Loucy (cell line): ENCODE data around the gene MT1H.

Experiments used
- EZH2phosphoT487 ChIP-seq: fragments of 200-600 bp; IDR thresholded peaks from 2 replicates; pipeline ENCODE4 v1.6.1; 2018; ENCODE audit warnings: antibody characterized with exemption, mild to moderate bottlenecking, moderate library complexity, borderline replicate concordance
- TF ChIP-seq, protein P1 (sequence below): fragments of 200-600 bp; sonication (generic); conservative IDR thresholded peaks from 2 replicates; pipeline ENCODE4 v1.5.1; 2014; ENCODE audit warnings: mild to moderate bottlenecking, antibody characterized with exemption, low read length

DNA sequence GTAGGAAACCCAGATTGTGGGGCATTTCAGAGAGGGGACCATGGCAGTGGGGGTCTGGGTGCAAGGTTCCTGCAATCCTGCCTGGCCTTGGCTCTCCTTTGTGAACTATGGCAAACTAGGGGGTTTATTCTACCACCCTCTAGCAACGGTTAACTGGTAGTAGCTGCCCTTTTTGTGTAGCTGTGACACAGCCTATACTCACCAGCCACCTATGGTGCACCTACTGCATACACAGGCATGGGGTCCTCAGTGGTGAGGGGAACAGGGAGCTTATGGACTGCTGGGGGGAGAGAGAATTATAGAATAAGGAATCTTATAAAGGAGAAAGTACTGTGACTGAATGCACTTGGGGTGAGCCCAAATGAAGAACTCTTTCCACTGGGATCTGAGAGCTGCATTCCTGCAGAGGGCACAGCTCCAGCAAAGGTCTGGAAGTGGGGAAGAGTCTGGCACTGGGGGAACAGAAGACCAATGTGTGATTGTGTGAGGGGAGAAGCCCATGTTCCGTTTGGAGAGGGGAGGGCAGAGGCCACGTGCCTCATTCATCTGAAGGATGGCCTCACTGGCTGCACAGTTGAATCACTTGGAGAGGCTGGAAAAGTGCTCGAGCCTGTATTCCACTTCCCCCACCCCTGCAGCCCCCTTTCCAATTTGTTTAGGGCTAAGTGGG lies 14.8 kb downstream of the MT1H start:
- TF ChIP-seq, protein P1, sequence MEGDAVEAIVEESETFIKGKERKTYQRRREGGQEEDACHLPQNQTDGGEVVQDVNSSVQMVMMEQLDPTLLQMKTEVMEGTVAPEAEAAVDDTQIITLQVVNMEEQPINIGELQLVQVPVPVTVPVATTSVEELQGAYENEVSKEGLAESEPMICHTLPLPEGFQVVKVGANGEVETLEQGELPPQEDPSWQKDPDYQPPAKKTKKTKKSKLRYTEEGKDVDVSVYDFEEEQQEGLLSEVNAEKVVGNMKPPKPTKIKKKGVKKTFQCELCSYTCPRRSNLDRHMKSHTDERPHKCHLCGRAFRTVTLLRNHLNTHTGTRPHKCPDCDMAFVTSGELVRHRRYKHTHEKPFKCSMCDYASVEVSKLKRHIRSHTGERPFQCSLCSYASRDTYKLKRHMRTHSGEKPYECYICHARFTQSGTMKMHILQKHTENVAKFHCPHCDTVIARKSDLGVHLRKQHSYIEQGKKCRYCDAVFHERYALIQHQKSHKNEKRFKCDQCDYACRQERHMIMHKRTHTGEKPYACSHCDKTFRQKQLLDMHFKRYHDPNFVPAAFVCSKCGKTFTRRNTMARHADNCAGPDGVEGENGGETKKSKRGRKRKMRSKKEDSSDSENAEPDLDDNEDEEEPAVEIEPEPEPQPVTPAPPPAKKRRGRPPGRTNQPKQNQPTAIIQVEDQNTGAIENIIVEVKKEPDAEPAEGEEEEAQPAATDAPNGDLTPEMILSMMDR = no peak
- no peak for TF ChIP-seq EZH2phosphoT487
